Hepatocyte (in vitro differentiated cells): Measurements from ENCODE around the gene SRRM4. TPM values are rescaled to one million over a fixed set of nuclear protein-coding genes. Genes with fewer than 3 reads are reported as not detected.

Source experiments
- DNase-seq: peaks from one replicate; pipeline ENCODE4 v3.0.0-alpha.2; 2016; ENCODE audit warnings: low spot score
- H2AFZ ChIP-seq: fragments of 200-600 bp; sonication (generic); 2 replicates; pipeline ENCODE4 v1.6.0; 2016; ENCODE audit warnings: antibody characterized with exemption, mild to moderate bottlenecking
- H3K27ac ChIP-seq: fragments of 200-600 bp; sonication (generic); 2 replicates; pipeline ENCODE4 v1.5.1; 2016; ENCODE audit warnings: mild to moderate bottlenecking
- H3K27me3 ChIP-seq: fragments of 200-600 bp; sonication (generic); 2 replicates; pipeline ENCODE4 v1.6.1; 2016
- H3K36me3 ChIP-seq: fragments of 200-600 bp; sonication (generic); replicated peaks from 2 replicates; pipeline ENCODE4 v1.5.1; 2016; ENCODE audit warnings: low read depth; ENCODE audit not compliant: insufficient read depth
- H3K4me1 ChIP-seq: fragments of 200-600 bp; sonication (generic); 2 replicates; pipeline ENCODE4 v1.5.1; 2016; ENCODE audit warnings: mild to moderate bottlenecking, moderate library complexity; ENCODE audit not compliant: insufficient read depth
- H3K4me2 ChIP-seq: fragments of 200-600 bp; sonication (generic); 2 replicates; pipeline ENCODE4 v1.6.0; 2016
- H3K4me3 ChIP-seq: fragments of 200-600 bp; sonication (generic); 2 replicates; pipeline ENCODE4 v1.5.1; 2016; ENCODE audit warnings: mild to moderate bottlenecking
- H3K79me2 ChIP-seq: fragments of 200-600 bp; sonication (generic); 2 replicates; pipeline ENCODE4 v1.6.0; 2017; ENCODE audit warnings: mild to moderate bottlenecking
- H3K9me2 ChIP-seq: fragments of 200-600 bp; sonication (generic); replicated peaks from 2 replicates; pipeline ENCODE4 v1.6.0; 2017; ENCODE audit warnings: mild to moderate bottlenecking; ENCODE audit not compliant: insufficient read depth
- H3K9me3 ChIP-seq: fragments of 200-600 bp; sonication (generic); 2 replicates; pipeline ENCODE4 v1.5.1; 2016; ENCODE audit warnings: low read depth, mild to moderate bottlenecking
- H4K20me1 ChIP-seq: fragments of 200-600 bp; sonication (generic); 2 replicates; pipeline ENCODE4 v1.6.0; 2016; ENCODE audit warnings: mild to moderate bottlenecking; ENCODE audit not compliant: insufficient read depth, poor library complexity, severe bottlenecking
- CTCF ChIP-seq: fragments of 200-600 bp; sonication (generic); IDR thresholded peaks from 2 replicates; pipeline ENCODE4 v1.5.1; 2016; ENCODE audit warnings: antibody characterized with exemption, mild to moderate bottlenecking; ENCODE audit not compliant: poor library complexity
- EZH2 ChIP-seq: fragments of 200-600 bp; sonication (generic); IDR thresholded peaks from 2 replicates; pipeline ENCODE4 v1.6.1; 2016; ENCODE audit warnings: antibody characterized with exemption, mild to moderate bottlenecking, borderline replicate concordance
- EZH2phosphoT487 ChIP-seq: fragments of 200-600 bp; sonication (generic); IDR thresholded peaks from one replicate; pipeline ENCODE4 v1.6.1; 2018; ENCODE audit warnings: antibody characterized with exemption, mild to moderate bottlenecking, low read depth, moderate library complexity; ENCODE audit not compliant: unreplicated experiment, severe bottlenecking
- WGBS: methylation state at CpG from one replicate; pipeline ENCODE4 v1.1.6; 2016; ENCODE audit warnings: low lambda C conversion rate; ENCODE audit errors: missing lambda C conversion rate; 5-methylcytosine and 5-hydroxymethylcytosine counted together
- polyA plus RNA-seq: library from polyadenylated mRNA; unstranded; fragments of >200 nt; fragmentation: Nextera tagmentation; extraction: Ambion mirVana; gene quantifications from 2 replicates; pipeline ENCODE4 v1.2.1, GENCODE V29; 2016
- total RNA-seq: library from RNA; depleted of rRNA; stranded (reverse); fragments of >200 nt; gene quantifications from 2 replicates; pipeline ENCODE4 v1.2.3, GENCODE V29; 2014

The SRRM4 gene
- total and polyA plus RNA-seq, 2 experiments from 2014 or later: 0.03 to 0.05 TPM

- H4K20me1 ChIP-seq: no peaks in the 10 kb centered on the region
- no peaks in the 10 kb centered on the region for H3K27me3 ChIP-seq
- no peak overlapping the region for H3K4me3 ChIP-seq
- H3K4me2 ChIP-seq: no peak overlapping the region
- no peaks in the 10 kb centered on the region for H3K9me3 ChIP-seq
- WGBS: 67% methylated on average over 4 of the region's 4 CpGs
- no peaks in the 10 kb centered on the region for H3K4me1 ChIP-seq
- no peaks in the 10 kb centered on the region for H3K79me2 ChIP-seq
- H3K9me2 ChIP-seq: no peaks in the 10 kb centered on the region
- no peaks in the 10 kb centered on the region for H3K36me3 ChIP-seq
- DNase-seq: no peak
- H3K27ac ChIP-seq: no peak overlapping the region
- no peak overlapping the region for H2AFZ ChIP-seq
- TF ChIP-seq EZH2phosphoT487 (no peak), CTCF (no peak), EZH2 (no peak)
Observed at GRCh38 chr12:118959348-118959747, 22.0 kb upstream of the SRRM4 start.

- no peak overlapping the region for H3K4me3 ChIP-seq
- H3K79me2 ChIP-seq: no peaks in the 10 kb centered on the region
- H3K36me3 ChIP-seq: no peaks in the 10 kb centered on the region
- no peaks in the 10 kb centered on the region for H3K9me2 ChIP-seq
- no peak overlapping the region for H3K27ac ChIP-seq
- no peaks in the 10 kb centered on the region for H4K20me1 ChIP-seq
- H3K4me1 ChIP-seq: no peaks in the 10 kb centered on the region
- 71% methylated on average over 2 of the region's 2 CpGs for WGBS
- H3K27me3 ChIP-seq: no peaks in the 10 kb centered on the region
- no peak for TF ChIP-seq EZH2phosphoT487
- no peak for TF ChIP-seq CTCF
- TF ChIP-seq EZH2: no peak
- no peak overlapping the region for H2AFZ ChIP-seq
- DNase-seq: no peak
- no peaks in the 10 kb centered on the region for H3K9me3 ChIP-seq
- no peak overlapping the region for H3K4me2 ChIP-seq
Observed at GRCh38 chr12:118959985-118960560, 21.3 kb upstream of the SRRM4 start.

- 79% methylated on average over 6 of the region's 6 CpGs for WGBS
- H2AFZ ChIP-seq: no peak overlapping the region
- no peaks in the 10 kb centered on the region for H4K20me1 ChIP-seq
- H3K9me2 ChIP-seq: no peaks in the 10 kb centered on the region
- no peaks in the 10 kb centered on the region for H3K36me3 ChIP-seq
- TF ChIP-seq CTCF (no peak), EZH2 (no peak), EZH2phosphoT487 (no peak)
- H3K4me1 ChIP-seq: no peaks in the 10 kb centered on the region
- H3K79me2 ChIP-seq: no peaks in the 10 kb centered on the region
- no peak for DNase-seq
- no peak overlapping the region for H3K27ac ChIP-seq
- H3K4me3 ChIP-seq: no peak overlapping the region
- H3K27me3 ChIP-seq: no peaks in the 10 kb centered on the region
- no peak overlapping the region for H3K4me2 ChIP-seq
- no peaks in the 10 kb centered on the region for H3K9me3 ChIP-seq
Observed at GRCh38 chr12:118960865-118961264, 20.5 kb upstream of the SRRM4 start.

- Histone ChIP-seq H3K9me3 (no peaks in the 10 kb centered on the region), H3K9me2 (no peaks in the 10 kb centered on the region), H2AFZ (no peak overlapping the region), H3K79me2 (no peaks in the 10 kb centered on the region), H3K4me1 (no peaks in the 10 kb centered on the region), H3K27me3 (no peaks in the 10 kb centered on the region), H3K36me3 (no peaks in the 10 kb centered on the region), H3K4me2 (no peak overlapping the region), H3K4me3 (no peak overlapping the region), H3K27ac (no peak overlapping the region), H4K20me1 (no peaks in the 10 kb centered on the region)
- no peak for TF ChIP-seq EZH2
- TF ChIP-seq CTCF: no peak
- TF ChIP-seq EZH2phosphoT487: no peak
- WGBS: 75% methylated on average over 5 of the region's 5 CpGs
- no peak for DNase-seq
Observed at GRCh38 chr12:118964988-118965387, 16.4 kb upstream of the SRRM4 start.
